K562 (cell line): Measurements from ENCODE around the gene RPH3AL. TPM values are rescaled to one million over a fixed set of nuclear protein-coding genes. Genes with fewer than 3 reads are reported as not detected.

Experiments
- ATAC-seq: fragments of 200-7000 bp; cut with Tn5 transposase; 3 replicates; pipeline ENCODE4 v1.9.1; 2020; ENCODE audit warnings: moderate library complexity
- BruUV-seq: library from RNA; stranded (reverse); fragments of 400-500 nt; replicated peaks from 2 replicates; lab custom pipeline; 2021; lab: Mats Ljungman, UMichigan
- CTCF ChIA-PET: fragments of 300-600 bp; formaldehyde crosslinking; extraction: SDS; loops from one replicate; lab custom pipeline; 2021; ENCODE audit warnings: low intra/inter-chr PET ratio; lab: Yijun Ruan, JAX
- POLR2A ChIA-PET: fragments of 300-600, 350-650 bp; sonication (Branson Sonifier 250); formaldehyde crosslinking; extraction: SDS; loops from one replicate; lab custom pipeline; 2021; ENCODE audit warnings: antibody characterized with exemption, inconsistent platforms; lab: Yijun Ruan, JAX
- DNase-seq, 4 experiments: peaks; one replicate each; pipeline versions ENCODE4 v3.0.0 to v3.0.0-alpha.2; 2011 to 2018; ENCODE audit warnings: low spot score in 3 of 4, mixed read lengths in 3 of 4; ENCODE audit errors: extremely low read depth in 1 of 4
- FAIRE-seq: peaks from 2 replicates; lab custom pipeline; 2011; peaks lifted over from hg19 to GRCh38; lab: Jason Lieb, UNC
- H2AFZ ChIP-seq: 2 replicates; pipeline ENCODE4 v1.6.0; 2011; ENCODE audit warnings: low read depth, low read length, control low read depth, inconsistent platforms
- H3K27ac ChIP-seq: fragments of 200-600 bp; 3 replicates; pipeline ENCODE4 v1.8.0; 2011; ENCODE audit warnings: low read depth, mild to moderate bottlenecking, control low read depth, inconsistent platforms, low read length, moderate library complexity, mixed read lengths; ENCODE audit errors: extremely low read depth
- H3K27me3 ChIP-seq, 2 experiments: fragments of 300-600 bp in 1 of 2; 2 replicates in 1 of 2; 3 replicates in 1 of 2; pipeline versions ENCODE4 v1.6.0 to v1.8.0; 2011; ENCODE audit warnings: inconsistent platforms in 2 of 2, low read length in 2 of 2, mild to moderate bottlenecking in 1 of 2, mixed read lengths in 1 of 2, moderate library complexity in 1 of 2; ENCODE audit not compliant: control insufficient read depth in 2 of 2, insufficient read depth in 2 of 2
- H3K36me3 ChIP-seq: fragments of 300-600 bp; 3 replicates; pipeline ENCODE4 v1.8.0; 2011; ENCODE audit warnings: mild to moderate bottlenecking, low read length, inconsistent platforms; ENCODE audit not compliant: control insufficient read depth, insufficient read depth
- H3K4me1 ChIP-seq, 2 experiments: fragments of 200-600 bp in 1 of 2; replicated peaks in 1 of 2; 2 replicates in 1 of 2; 3 replicates in 1 of 2; pipeline versions ENCODE4 v1.5.1 to v1.8.0; 2011; ENCODE audit warnings: inconsistent platforms in 2 of 2, low read length in 2 of 2, mild to moderate bottlenecking in 1 of 2, mixed read lengths in 1 of 2, moderate library complexity in 1 of 2; ENCODE audit not compliant: control insufficient read depth in 2 of 2, insufficient read depth in 2 of 2
- H3K4me2 ChIP-seq: 2 replicates; pipeline ENCODE4 v1.6.1; 2011; ENCODE audit warnings: low read length, control low read depth, inconsistent platforms, mixed read lengths; ENCODE audit not compliant: insufficient read depth
- H3K4me3 ChIP-seq: fragments of 200-600 bp; sonication (generic), shearing (Covaris generic); 2 replicates; pipeline ENCODE4 v1.5.1; 2016; ENCODE audit warnings: control low read depth, inconsistent platforms
- H3K79me2 ChIP-seq: fragments of 200-600 bp; 3 replicates; pipeline ENCODE4 v1.8.0; 2011; ENCODE audit warnings: low read length, inconsistent platforms; ENCODE audit not compliant: control insufficient read depth, insufficient read depth
- H3K9ac ChIP-seq, 2 experiments: 2 replicates each; pipeline versions ENCODE4 v1.6.0 to v1.6.1; 2011; ENCODE audit warnings: low read depth in 2 of 2, low read length in 2 of 2, control low read depth in 1 of 2, inconsistent platforms in 1 of 2, mild to moderate bottlenecking in 1 of 2, mixed read lengths in 1 of 2; ENCODE audit not compliant: insufficient read depth in 1 of 2
- H3K9me1 ChIP-seq: one replicate; pipeline ENCODE4 v1.6.0; 2011; ENCODE audit warnings: inconsistent platforms, mild to moderate bottlenecking, low read length, moderate library complexity; ENCODE audit not compliant: control insufficient read depth, insufficient read depth
- H3K9me3 ChIP-seq: replicated peaks from 2 replicates; pipeline ENCODE4 v1.5.1; 2011; ENCODE audit warnings: low read depth, low read length, inconsistent platforms; ENCODE audit not compliant: control insufficient read depth, insufficient read depth
- H4K20me1 ChIP-seq: replicated peaks from 2 replicates; pipeline ENCODE4 v1.6.1; 2011; ENCODE audit warnings: low read length, inconsistent platforms, mixed read lengths; ENCODE audit not compliant: control insufficient read depth, insufficient read depth
- ADNP ChIP-seq: fragments of 200-800 bp; sonication (Bioruptor generic); IDR thresholded peaks from 2 replicates; pipeline ENCODE4 v1.6.1; 2016; ENCODE audit warnings: missing genetic modification characterization, missing compliant biosample characterization
- CBFA2T3 ChIP-seq: fragments of 450-650 bp; IDR thresholded peaks from 2 replicates; pipeline ENCODE4 v1.6.1; 2017
- CXXC5 ChIP-seq: fragments of 250-450 bp; sonication (Bioruptor Pico); IDR thresholded peaks from 2 replicates; pipeline ENCODE4 v1.8.0; 2022; ENCODE audit warnings: inconsistent platforms, mild to moderate bottlenecking, moderate library complexity
- HNRNPL ChIP-seq: fragments of 200-400 bp; formaldehyde crosslinking; IDR thresholded peaks from 2 replicates; pipeline ENCODE4 v1.6.1; 2017; ENCODE audit warnings: low read depth, mild to moderate bottlenecking, low read length
- MEIS2 ChIP-seq: fragments of 450-650 bp; IDR thresholded peaks from 2 replicates; pipeline ENCODE4 v1.6.1; 2014; ENCODE audit warnings: mild to moderate bottlenecking; ENCODE audit not compliant: partially characterized antibody
- PYGO2 ChIP-seq: fragments of 450-650 bp; IDR thresholded peaks from 2 replicates; pipeline ENCODE4 v1.6.1; 2016; ENCODE audit warnings: mild to moderate bottlenecking, missing genetic modification characterization, moderate library complexity, missing compliant biosample characterization
- SP1 ChIP-seq: sonication (generic); formaldehyde crosslinking; IDR thresholded peaks from 2 replicates; pipeline ENCODE4 v1.8.1; 2022; ENCODE audit warnings: mild to moderate bottlenecking, missing genetic modification reagents
- STAG1 ChIP-seq: sonication (generic); formaldehyde crosslinking; IDR thresholded peaks from 2 replicates; pipeline ENCODE4 v1.5.0; 2020; ENCODE audit warnings: missing genetic modification reagents, borderline replicate concordance
- TAL1 ChIP-seq: fragments of 450-650 bp; IDR thresholded peaks from 2 replicates; pipeline ENCODE4 v1.6.1; 2016; ENCODE audit warnings: mild to moderate bottlenecking
- TCF3 ChIP-seq: sonication (generic); formaldehyde crosslinking; IDR thresholded peaks from 2 replicates; pipeline ENCODE4 v1.4.0; 2020; ENCODE audit warnings: mild to moderate bottlenecking, missing genetic modification reagents
- ZFX ChIP-seq: sonication (generic); formaldehyde crosslinking; IDR thresholded peaks from 2 replicates; pipeline ENCODE4 v1.8.0; 2022; ENCODE audit warnings: mild to moderate bottlenecking, missing genetic modification reagents, moderate library complexity
- ZNF3 ChIP-seq: fragments of 250-450 bp; sonication (Bioruptor Pico); IDR thresholded peaks from 2 replicates; pipeline ENCODE4 v1.5.0; 2021; ENCODE audit warnings: mild to moderate bottlenecking, moderate library complexity
- ZNF507 ChIP-seq: conservative IDR thresholded peaks from 2 replicates; pipeline ENCODE4 v1.6.1; 2017; ENCODE audit warnings: missing genetic modification characterization, missing compliant biosample characterization
- ZNF707 ChIP-seq: fragments of 250-450 bp; sonication (Bioruptor Pico); conservative IDR thresholded peaks from 2 replicates; pipeline ENCODE4 v1.8.0; 2022; ENCODE audit warnings: inconsistent platforms, mild to moderate bottlenecking, moderate library complexity
- WGBS: fragments of 100-300 bp; shearing (Covaris generic); methylation state at CpG from one replicate; pipeline ENCODE4 v1.1.6; 2016; ENCODE audit warnings: low coverage, mixed read lengths; ENCODE audit not compliant: insufficient coverage; ENCODE audit errors: missing lambda C conversion rate; 5-methylcytosine and 5-hydroxymethylcytosine counted together
- in situ Hi-C: fragments of 300-500 bp; cut with MboI; formaldehyde crosslinking; loops from 4 replicates; pipeline ENCODE4 v1.15.0; 2018; ENCODE audit warnings: inconsistent platforms, mixed read lengths
- intact Hi-C: fragments of 100-400 bp; cut with micrococcal nuclease; formaldehyde crosslinking; loops from 2 replicates; pipeline ENCODE4 v1.14.2; 2022
- polyA plus RNA-seq, 8 experiments: library from polyadenylated mRNA; depleted of rRNA in 4 of 8; stranded (reverse) in 5 of 8; unstranded in 3 of 8; fragments of >200 nt; fragmentation: Nextera tagmentation in 2 of 8; fragmentation: Illumina TruSeq in 1 of 8; extraction: Ambion mirVana in 2 of 8; extraction: Trizol in 1 of 8; gene quantifications; 2 replicates each; pipeline versions ENCODE4 v1.2.1 to v1.2.3, GENCODE V29; 2011 to 2014; ENCODE audit warnings: inconsistent platforms in 1 of 8, missing spikeins in 1 of 8
- total RNA-seq, 7 experiments: library from RNA; depleted of rRNA in 6 of 7; stranded (reverse); fragments of >200 nt in 6 of 7; fragmentation: Illumina TruSeq in 2 of 7; extraction: Trizol in 2 of 7; gene quantifications; 2 replicates each; pipeline versions ENCODE4 v1.2.1 to v1.2.3, GENCODE V29; 2011 to 2021; ENCODE audit warnings: low replicate concordance in 1 of 7
- TF ChIP-seq, protein P1 (sequence below): fragments of 450-650 bp; IDR thresholded peaks from 2 replicates; pipeline ENCODE4 v1.6.1; 2016
- TF ChIP-seq, protein P2 (sequence below), 2 experiments: fragments of 450-650 bp; IDR thresholded peaks; 2 replicates each; pipeline ENCODE4 v1.6.1; 2018; ENCODE audit warnings: mild to moderate bottlenecking in 2 of 2, low read depth in 1 of 2; ENCODE audit not compliant: partially characterized antibody in 2 of 2
- TF ChIP-seq, protein P3 (sequence below): fragments of 250-450 bp; sonication (Bioruptor Pico); IDR thresholded peaks from 2 replicates; pipeline ENCODE4 v1.8.0; 2021; ENCODE audit warnings: borderline replicate concordance, mild to moderate bottlenecking, moderate library complexity; ENCODE audit not compliant: poor library complexity, severe bottlenecking

Gene RPH3AL
- total and polyA plus RNA-seq, 9 of the 15 experiments (the other 6 are each of a cell fraction or from before 2014, with no cell fraction given), result 0.18 to 1.7 (median 0.39) TPM

DNA sequence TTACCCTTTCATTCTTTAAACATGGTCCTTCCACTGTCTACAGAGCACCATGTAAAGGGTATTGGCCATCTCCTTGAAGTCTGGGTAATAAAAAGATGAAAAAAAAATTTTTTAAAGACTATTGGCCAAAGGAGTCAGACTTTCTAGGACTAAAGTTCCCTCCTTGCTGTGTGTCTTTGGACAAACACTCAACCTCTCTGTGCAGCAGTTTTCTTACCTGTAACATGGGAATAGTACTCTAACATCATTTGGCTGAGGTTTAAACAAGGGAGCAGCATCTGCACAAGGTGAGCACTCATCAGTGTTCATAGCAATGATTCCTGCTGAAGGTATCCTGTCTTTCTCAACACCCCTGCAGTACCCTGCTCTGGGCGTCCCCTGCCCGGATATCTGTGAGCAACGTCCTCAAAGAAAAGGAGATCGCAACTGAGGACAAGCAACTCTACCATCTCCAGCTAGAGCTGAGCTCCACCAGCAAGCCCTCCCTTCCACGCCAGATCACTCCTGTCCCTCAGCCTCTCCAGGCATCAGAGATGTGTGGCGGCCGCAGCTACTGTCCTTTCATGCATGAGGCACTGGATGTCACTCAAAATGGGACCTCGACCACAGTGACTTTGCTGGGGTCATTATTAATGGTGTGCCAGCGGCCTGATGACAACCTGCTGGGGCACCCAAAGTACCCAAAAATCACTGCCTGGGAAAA is 29.5 kb upstream of the RPH3AL start (continued):
- TF ChIP-seq ZNF507 (tag) (no peak), SP1 (CRISPR knock-in tag) (no peak), TAL1 (no peak), STAG1 (CRISPR knock-in tag) (no peak), CBFA2T3 (no peak), ZNF3 (CRISPR knock-in tag) (no peak)
- TF ChIP-seq, protein P1, sequence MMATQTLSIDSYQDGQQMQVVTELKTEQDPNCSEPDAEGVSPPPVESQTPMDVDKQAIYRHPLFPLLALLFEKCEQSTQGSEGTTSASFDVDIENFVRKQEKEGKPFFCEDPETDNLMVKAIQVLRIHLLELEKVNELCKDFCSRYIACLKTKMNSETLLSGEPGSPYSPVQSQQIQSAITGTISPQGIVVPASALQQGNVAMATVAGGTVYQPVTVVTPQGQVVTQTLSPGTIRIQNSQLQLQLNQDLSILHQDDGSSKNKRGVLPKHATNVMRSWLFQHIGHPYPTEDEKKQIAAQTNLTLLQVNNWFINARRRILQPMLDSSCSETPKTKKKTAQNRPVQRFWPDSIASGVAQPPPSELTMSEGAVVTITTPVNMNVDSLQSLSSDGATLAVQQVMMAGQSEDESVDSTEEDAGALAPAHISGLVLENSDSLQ, result no peak

GRCh38 chr17:381516-381915 is 28.9 kb upstream of the RPH3AL start:
- no peak overlapping the region for H2AFZ ChIP-seq
- no peak overlapping the region for H3K27ac ChIP-seq
- CTCF ChIA-PET, result no interaction called here
- H3K79me2 ChIP-seq, result no peaks in the 10 kb centered on the region
- no peaks in the 10 kb centered on the region for H4K20me1 ChIP-seq
- in situ Hi-C loops, result no loop called here
- no peaks in the 10 kb centered on the region for H3K9me3 ChIP-seq
- H3K9ac ChIP-seq, result no peak overlapping the region
- intact Hi-C loops, result no loop called here
- FAIRE-seq (no peak), ATAC-seq (no peak), DNase-seq (no peak)
- WGBS, result 14% methylated on average over 4 of the region's 8 CpGs
- peaks cover 0 to 13% of the 10 kb centered on the region in 2 experiments; a peak in 3 of 5 replicates for H3K4me1 ChIP-seq
- no peak overlapping the region for H3K4me2 ChIP-seq
- POLR2A ChIA-PET, result no interaction called here
- BruUV-seq, result no TSS peak
- no peak overlapping the region for H3K4me3 ChIP-seq
- H3K9me1 ChIP-seq, result no peaks in the 10 kb centered on the region
- peaks cover 0 to 5% of the 10 kb centered on the region in 2 experiments; a peak in 1 of 5 replicates for H3K27me3 ChIP-seq
- no peaks in the 10 kb centered on the region for H3K36me3 ChIP-seq
- no peak for TF ChIP-seq ZFX (CRISPR knock-in tag)
- no peak for TF ChIP-seq MEIS2
- no peak for TF ChIP-seq ZNF707 (CRISPR knock-in tag)
- no peak for TF ChIP-seq HNRNPL
- TF ChIP-seq, protein P2, sequence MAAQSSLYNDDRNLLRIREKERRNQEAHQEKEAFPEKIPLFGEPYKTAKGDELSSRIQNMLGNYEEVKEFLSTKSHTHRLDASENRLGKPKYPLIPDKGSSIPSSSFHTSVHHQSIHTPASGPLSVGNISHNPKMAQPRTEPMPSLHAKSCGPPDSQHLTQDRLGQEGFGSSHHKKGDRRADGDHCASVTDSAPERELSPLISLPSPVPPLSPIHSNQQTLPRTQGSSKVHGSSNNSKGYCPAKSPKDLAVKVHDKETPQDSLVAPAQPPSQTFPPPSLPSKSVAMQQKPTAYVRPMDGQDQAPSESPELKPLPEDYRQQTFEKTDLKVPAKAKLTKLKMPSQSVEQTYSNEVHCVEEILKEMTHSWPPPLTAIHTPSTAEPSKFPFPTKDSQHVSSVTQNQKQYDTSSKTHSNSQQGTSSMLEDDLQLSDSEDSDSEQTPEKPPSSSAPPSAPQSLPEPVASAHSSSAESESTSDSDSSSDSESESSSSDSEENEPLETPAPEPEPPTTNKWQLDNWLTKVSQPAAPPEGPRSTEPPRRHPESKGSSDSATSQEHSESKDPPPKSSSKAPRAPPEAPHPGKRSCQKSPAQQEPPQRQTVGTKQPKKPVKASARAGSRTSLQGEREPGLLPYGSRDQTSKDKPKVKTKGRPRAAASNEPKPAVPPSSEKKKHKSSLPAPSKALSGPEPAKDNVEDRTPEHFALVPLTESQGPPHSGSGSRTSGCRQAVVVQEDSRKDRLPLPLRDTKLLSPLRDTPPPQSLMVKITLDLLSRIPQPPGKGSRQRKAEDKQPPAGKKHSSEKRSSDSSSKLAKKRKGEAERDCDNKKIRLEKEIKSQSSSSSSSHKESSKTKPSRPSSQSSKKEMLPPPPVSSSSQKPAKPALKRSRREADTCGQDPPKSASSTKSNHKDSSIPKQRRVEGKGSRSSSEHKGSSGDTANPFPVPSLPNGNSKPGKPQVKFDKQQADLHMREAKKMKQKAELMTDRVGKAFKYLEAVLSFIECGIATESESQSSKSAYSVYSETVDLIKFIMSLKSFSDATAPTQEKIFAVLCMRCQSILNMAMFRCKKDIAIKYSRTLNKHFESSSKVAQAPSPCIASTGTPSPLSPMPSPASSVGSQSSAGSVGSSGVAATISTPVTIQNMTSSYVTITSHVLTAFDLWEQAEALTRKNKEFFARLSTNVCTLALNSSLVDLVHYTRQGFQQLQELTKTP (IDR thresholded peaks at IDR 0.05; ENCODE audit: low read depth in 1 of 2, partially characterized antibody in 2 of 2), result no peak
- no peak for TF ChIP-seq TCF3 (CRISPR knock-in tag)
- no peak for TF ChIP-seq CXXC5
- no peak for TF ChIP-seq PYGO2 (tag)
- TF ChIP-seq ADNP, result no peak
- TF ChIP-seq, protein P3, sequence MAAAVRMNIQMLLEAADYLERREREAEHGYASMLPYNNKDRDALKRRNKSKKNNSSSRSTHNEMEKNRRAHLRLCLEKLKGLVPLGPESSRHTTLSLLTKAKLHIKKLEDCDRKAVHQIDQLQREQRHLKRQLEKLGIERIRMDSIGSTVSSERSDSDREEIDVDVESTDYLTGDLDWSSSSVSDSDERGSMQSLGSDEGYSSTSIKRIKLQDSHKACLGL (CRISPR knock-in tag), result no peak
